Measurements from ENCODE around the gene NUFIP1.

DNA sequence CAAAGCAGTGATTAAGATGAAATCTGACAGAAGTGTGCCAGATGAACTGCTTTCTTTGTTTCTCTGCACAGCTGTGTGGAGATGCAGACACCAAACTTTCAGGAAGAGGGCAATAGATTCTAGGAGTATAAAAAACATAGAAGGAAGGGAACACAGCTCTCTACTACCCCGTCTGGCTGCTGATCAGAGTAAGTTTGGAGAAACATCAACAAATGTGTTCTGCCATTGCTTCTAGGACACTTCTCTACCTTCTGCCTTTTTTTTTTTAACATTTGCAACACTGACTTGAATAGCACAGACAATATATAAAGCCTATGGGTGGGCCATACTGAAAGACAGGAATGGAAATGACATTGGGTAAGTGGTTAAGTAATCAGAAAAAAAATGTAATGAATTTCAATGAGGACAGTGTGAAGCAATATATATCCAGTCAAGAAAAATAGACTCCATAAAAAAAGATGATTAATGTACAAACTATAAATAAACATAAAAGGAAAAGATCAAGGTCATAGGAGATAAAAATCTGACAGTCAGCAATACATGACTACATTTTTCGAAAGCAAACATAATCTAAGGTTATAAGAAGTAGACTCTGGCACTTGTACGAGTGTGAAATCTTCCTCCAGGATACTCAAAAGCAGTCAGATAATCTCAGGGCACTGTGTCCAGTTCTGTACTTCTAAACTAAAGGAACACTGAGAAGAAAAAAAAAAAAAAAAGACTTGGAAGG is 21.4 kb downstream of the NUFIP1 start:
- TF ChIP-seq CTCF (IDR thresholded peaks at IDR 0.05; ENCODE audit: control extremely low read depth in 1 of 3, insufficient read depth in 1 of 3, low read depth in 1 of 3, low read length in 3 of 3) (no peak), SIN3A (conservative IDR thresholded peaks at IDR 0.05 in 1 of 2, IDR thresholded peaks at IDR 0.05 in 1 of 2; ENCODE audit: low read depth in 1 of 2, low read length in 2 of 2) (no peak), POLR2A (IDR thresholded peaks at IDR 0.05; ENCODE audit: control extremely low read depth in 1 of 2, low read depth in 2 of 2, low read length in 2 of 2) (no peak), RFX5 (IDR thresholded peaks at IDR 0.05; ENCODE audit: borderline replicate concordance, low read depth, low read length) (no peak), EZH2 (IDR thresholded peaks at IDR 0.05; ENCODE audit: low read depth, low read length, severe bottlenecking) (no peak), POLR2AphosphoS5 (IDR thresholded peaks at IDR 0.05; ENCODE audit: low read depth, low read length) (no peak)
